ENCODE data around the gene HMGCS2. TPM values are rescaled to one million over a fixed set of nuclear protein-coding genes. Genes with fewer than 3 reads are reported as not detected.

Gene HMGCS2
- polyA plus RNA-seq, 2 of the 4 experiments (the other 2 are of a cell fraction) = not detected

DNA sequence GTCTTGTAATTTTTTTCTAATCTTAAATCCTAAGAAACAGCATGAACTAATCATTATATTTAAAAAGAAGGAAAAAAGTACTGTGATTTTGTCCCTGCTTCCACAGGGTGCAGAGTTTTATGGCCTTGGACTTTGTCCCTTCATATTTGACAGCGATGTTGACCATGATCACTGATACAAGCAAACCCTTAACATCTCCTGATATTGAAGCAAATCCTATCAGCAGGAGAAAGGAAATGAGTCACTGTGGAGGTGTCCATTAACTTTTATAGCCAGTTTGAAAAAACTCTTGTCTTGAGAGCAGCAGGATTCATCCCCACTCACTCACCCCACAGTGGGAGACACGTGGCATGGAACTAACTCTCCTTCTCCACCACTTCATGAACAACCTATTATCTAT lies 47.7 kb upstream of the HMGCS2 start:
- Histone ChIP-seq H3K4me3 (no peak overlapping the region), H3K4me2 (peak overlapping the region; percentile 37), H3K9me3 (no peaks in the 10 kb centered on the region), H3K4me1 (peaks cover 12% of the 10 kb centered on the region), H3K27ac (no peak overlapping the region)
- POLR2A ChIA-PET = no interaction called here
- ATAC-seq = no peak
- 5% methylated on average over 2 of the region's 2 CpGs for WGBS (ENCODE audit: missing lambda C conversion rate)
- DNase-seq (ENCODE audit: low read depth in 1 of 2, low spot score in 1 of 2) = peak in 1 of 2 experiments; percentile 6
- CTCF ChIA-PET = no interaction called here
- FAIRE-seq = no peak
- no peak for TF ChIP-seq CBX2 (IDR thresholded peaks at IDR 0.05; ENCODE audit: borderline replicate concordance, low read depth)
- TF ChIP-seq, protein P1, sequence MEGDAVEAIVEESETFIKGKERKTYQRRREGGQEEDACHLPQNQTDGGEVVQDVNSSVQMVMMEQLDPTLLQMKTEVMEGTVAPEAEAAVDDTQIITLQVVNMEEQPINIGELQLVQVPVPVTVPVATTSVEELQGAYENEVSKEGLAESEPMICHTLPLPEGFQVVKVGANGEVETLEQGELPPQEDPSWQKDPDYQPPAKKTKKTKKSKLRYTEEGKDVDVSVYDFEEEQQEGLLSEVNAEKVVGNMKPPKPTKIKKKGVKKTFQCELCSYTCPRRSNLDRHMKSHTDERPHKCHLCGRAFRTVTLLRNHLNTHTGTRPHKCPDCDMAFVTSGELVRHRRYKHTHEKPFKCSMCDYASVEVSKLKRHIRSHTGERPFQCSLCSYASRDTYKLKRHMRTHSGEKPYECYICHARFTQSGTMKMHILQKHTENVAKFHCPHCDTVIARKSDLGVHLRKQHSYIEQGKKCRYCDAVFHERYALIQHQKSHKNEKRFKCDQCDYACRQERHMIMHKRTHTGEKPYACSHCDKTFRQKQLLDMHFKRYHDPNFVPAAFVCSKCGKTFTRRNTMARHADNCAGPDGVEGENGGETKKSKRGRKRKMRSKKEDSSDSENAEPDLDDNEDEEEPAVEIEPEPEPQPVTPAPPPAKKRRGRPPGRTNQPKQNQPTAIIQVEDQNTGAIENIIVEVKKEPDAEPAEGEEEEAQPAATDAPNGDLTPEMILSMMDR (IDR thresholded peaks at IDR 0.05) = no peak
- no peak for TF ChIP-seq HOXB13 (CRISPR knock-in tag; IDR thresholded peaks at IDR 0.05; ENCODE audit: low read depth)
- no peak for TF ChIP-seq ESRRA (IDR thresholded peaks at IDR 0.05; ENCODE audit: borderline replicate concordance, low read length)
- no peak for TF ChIP-seq CEBPB (IDR thresholded peaks at IDR 0.05)
- TF ChIP-seq SMC3 (IDR thresholded peaks at IDR 0.05) = no peak
- TF ChIP-seq POLR2AphosphoS2 (conservative IDR thresholded peaks at IDR 0.05; ENCODE audit: low read length) = no peak
- TF ChIP-seq SREBF2 (IDR thresholded peaks at IDR 0.05) = no peak
- TF ChIP-seq FOXS1 (CRISPR knock-in tag; IDR thresholded peaks at IDR 0.05) = no peak
- TF ChIP-seq MAZ (IDR thresholded peaks at IDR 0.05; ENCODE audit: borderline replicate concordance, low read depth, low read length) = no peak
- TF ChIP-seq HOXA7 (CRISPR knock-in tag; IDR thresholded peaks at IDR 0.05) = no peak
- no peak for TF ChIP-seq FOSB (CRISPR knock-in tag; IDR thresholded peaks at IDR 0.05)
- TF ChIP-seq KDM5A (IDR thresholded peaks at IDR 0.05) = no peak
- no peak for TF ChIP-seq TP53 (CRISPR knock-in tag; IDR thresholded peaks at IDR 0.05)
- TF ChIP-seq, protein P2, sequence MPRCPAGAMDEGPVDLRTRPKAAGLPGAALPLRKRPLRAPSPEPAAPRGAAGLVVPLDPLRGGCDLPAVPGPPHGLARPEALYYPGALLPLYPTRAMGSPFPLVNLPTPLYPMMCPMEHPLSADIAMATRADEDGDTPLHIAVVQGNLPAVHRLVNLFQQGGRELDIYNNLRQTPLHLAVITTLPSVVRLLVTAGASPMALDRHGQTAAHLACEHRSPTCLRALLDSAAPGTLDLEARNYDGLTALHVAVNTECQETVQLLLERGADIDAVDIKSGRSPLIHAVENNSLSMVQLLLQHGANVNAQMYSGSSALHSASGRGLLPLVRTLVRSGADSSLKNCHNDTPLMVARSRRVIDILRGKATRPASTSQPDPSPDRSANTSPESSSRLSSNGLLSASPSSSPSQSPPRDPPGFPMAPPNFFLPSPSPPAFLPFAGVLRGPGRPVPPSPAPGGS (IDR thresholded peaks at IDR 0.05) = no peak

DNA sequence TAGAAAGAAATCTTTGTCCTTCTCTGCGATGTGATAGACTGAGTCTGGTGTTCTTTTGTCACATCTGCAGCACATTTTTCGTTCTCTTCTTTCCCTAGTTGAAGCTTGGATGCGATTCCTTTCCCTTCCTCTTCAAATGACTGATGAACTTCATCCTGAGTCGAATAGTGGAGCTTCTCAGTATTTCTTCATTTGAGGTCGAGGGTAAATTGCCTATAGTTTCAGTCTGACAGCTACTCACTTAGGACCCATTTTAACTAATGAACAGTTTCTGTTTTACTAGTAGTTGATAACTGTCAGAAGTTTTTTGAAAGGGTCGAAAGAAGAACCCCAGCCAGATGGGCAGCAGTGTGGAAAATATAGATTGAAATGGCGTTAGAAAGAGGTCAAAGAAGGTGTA lies 47.2 kb upstream of the HMGCS2 start:
- DNase-seq (ENCODE audit: low read depth in 1 of 2, low spot score in 1 of 2) (no peak), FAIRE-seq (no peak), ATAC-seq (no peak)
- WGBS (ENCODE audit: missing lambda C conversion rate) = 64% methylated on average over 7 of the region's 7 CpGs
- Histone ChIP-seq H3K4me2 (peak overlapping the region; percentile 37), H3K9me3 (no peaks in the 10 kb centered on the region), H3K4me1 (peaks cover 12% of the 10 kb centered on the region), H3K27ac (no peak overlapping the region), H3K4me3 (no peak overlapping the region)
- CTCF ChIA-PET = interaction anchor here (0.9 kb wide), 1 partner anchor 9 kb away, joined by 3 read pairs; no protein-coding TSS in a partner anchor
- no peak for TF ChIP-seq FOXS1 (CRISPR knock-in tag; IDR thresholded peaks at IDR 0.05)
- TF ChIP-seq HMGXB4 (CRISPR knock-in tag; IDR thresholded peaks at IDR 0.05; ENCODE audit: borderline replicate concordance) = no peak
- POLR2A ChIA-PET = no interaction called here

- ATAC-seq = no peak
- Histone ChIP-seq H3K4me3 (no peak overlapping the region), H3K9me3 (no peaks in the 10 kb centered on the region), H3K4me1 (peaks cover 12% of the 10 kb centered on the region), H3K27ac (no peak overlapping the region), H3K4me2 (no peak overlapping the region)
- FAIRE-seq = no peak
- 65% methylated on average over 3 of the region's 3 CpGs for WGBS (ENCODE audit: missing lambda C conversion rate)
- no peak for DNase-seq (ENCODE audit: low read depth in 1 of 2, low spot score in 1 of 2)
- POLR2A ChIA-PET = no interaction called here
- CTCF ChIA-PET = interaction anchor here (0.9 kb wide), 1 partner anchor 9 kb away, joined by 3 read pairs; no protein-coding TSS in a partner anchor
- TF ChIP-seq HEYL (CRISPR knock-in tag; IDR thresholded peaks at IDR 0.05) (no peak), CBX8 (IDR thresholded peaks at IDR 0.05) (no peak), TP53 (CRISPR knock-in tag; IDR thresholded peaks at IDR 0.05) (no peak), POLR2AphosphoS2 (conservative IDR thresholded peaks at IDR 0.05; ENCODE audit: low read length) (no peak), MYC (IDR thresholded peaks at IDR 0.05; ENCODE audit: borderline replicate concordance, low read length) (no peak), HDAC2 (IDR thresholded peaks at IDR 0.05) (no peak), EP300 (IDR thresholded peaks at IDR 0.05) (no peak), JUNB (IDR thresholded peaks at IDR 0.05) (no peak), CBX2 (IDR thresholded peaks at IDR 0.05; ENCODE audit: borderline replicate concordance, low read depth) (no peak)
- TF ChIP-seq, protein P1 (IDR thresholded peaks at IDR 0.05) = no peak
- TF ChIP-seq, protein P3, sequence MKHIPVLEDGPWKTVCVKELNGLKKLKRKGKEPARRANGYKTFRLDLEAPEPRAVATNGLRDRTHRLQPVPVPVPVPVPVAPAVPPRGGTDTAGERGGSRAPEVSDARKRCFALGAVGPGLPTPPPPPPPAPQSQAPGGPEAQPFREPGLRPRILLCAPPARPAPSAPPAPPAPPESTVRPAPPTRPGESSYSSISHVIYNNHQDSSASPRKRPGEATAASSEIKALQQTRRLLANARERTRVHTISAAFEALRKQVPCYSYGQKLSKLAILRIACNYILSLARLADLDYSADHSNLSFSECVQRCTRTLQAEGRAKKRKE (CRISPR knock-in tag; IDR thresholded peaks at IDR 0.05; ENCODE audit: low read depth) = no peak
Measured at GRCh38 chr1:119815361-119815760, 46.7 kb upstream of the HMGCS2 start.

Data from A549 (cell line).